AML-193 (cell line): Measurements from ENCODE around the gene EPN3.

Experiments
- DNase-seq, 2 experiments: peaks; one replicate each; lab custom pipeline; 2025; lab: John Stamatoyannopoulos, UW

Gene EPN3

GRCh38 chr17:50549969-50550368, 17.4 kb downstream of the EPN3 start:
- no peak for DNase-seq

- peak; percentile 67 to 68 for DNase-seq
Observed at GRCh38 chr17:50550661-50551432, 18.3 kb downstream of the EPN3 start.

GRCh38 chr17:50551433-50551815, 18.9 kb downstream of the EPN3 start:
- no peak for DNase-seq

- no peak for DNase-seq
Observed at GRCh38 chr17:50551884-50552283, 19.3 kb downstream of the EPN3 start.

GRCh38 chr17:50554201-50554600, 21.7 kb downstream of the EPN3 start:
- DNase-seq, result no peak

GRCh38 chr17:50556803-50557202, 24.3 kb downstream of the EPN3 start:
- DNase-seq, result no peak

- no peak for DNase-seq
Observed at GRCh38 chr17:50557630-50558029, 25.1 kb downstream of the EPN3 start.

GRCh38 chr17:50558091-50558490, 25.6 kb downstream of the EPN3 start:
- no peak for DNase-seq

- DNase-seq, result no peak
Observed at GRCh38 chr17:50558581-50558940, 26.0 kb downstream of the EPN3 start.

GRCh38 chr17:50558941-50559614, 26.5 kb downstream of the EPN3 start:
- no peak for DNase-seq

GRCh38 chr17:50559674-50560184, 27.2 kb downstream of the EPN3 start:
- DNase-seq, result no peak

GRCh38 chr17:50560185-50560824, 27.8 kb downstream of the EPN3 start, which contains the start of gene CACNA1G:
Gene CACNA1G (plus strand): TSS chr17:50560715. CDS start chr17:50561460, 745 bp downstream.
- DNase-seq, result peak; percentile 60 to 64

GRCh38 chr17:50560931-50561745, 28.6 kb downstream of the EPN3 start:
- DNase-seq, result no peak

GRCh38 chr17:50561746-50562141, 29.2 kb downstream of the EPN3 start:
- no peak for DNase-seq

- no peak for DNase-seq
Observed at GRCh38 chr17:50562242-50563091, 29.9 kb downstream of the EPN3 start.

GRCh38 chr17:50563092-50563511, 30.6 kb downstream of the EPN3 start:
- DNase-seq, result no peak

- no peak for DNase-seq
Observed at GRCh38 chr17:50564916-50565315, 32.4 kb downstream of the EPN3 start.

- no peak for DNase-seq
Observed at GRCh38 chr17:50565402-50566350, 33.1 kb downstream of the EPN3 start.

- DNase-seq, result no peak
Observed at GRCh38 chr17:50566886-50567285, 34.4 kb downstream of the EPN3 start.

GRCh38 chr17:50568659-50569058, 36.1 kb downstream of the EPN3 start:
- DNase-seq, result no peak
